NCI-H526 (cell line): ENCODE data around the gene RNASE7.

ENCODE experiments used
- DNase-seq, 2 experiments: peaks; one replicate each; lab custom pipeline; 2025; lab: John Stamatoyannopoulos, UW

RNASE7 gene

DNA sequence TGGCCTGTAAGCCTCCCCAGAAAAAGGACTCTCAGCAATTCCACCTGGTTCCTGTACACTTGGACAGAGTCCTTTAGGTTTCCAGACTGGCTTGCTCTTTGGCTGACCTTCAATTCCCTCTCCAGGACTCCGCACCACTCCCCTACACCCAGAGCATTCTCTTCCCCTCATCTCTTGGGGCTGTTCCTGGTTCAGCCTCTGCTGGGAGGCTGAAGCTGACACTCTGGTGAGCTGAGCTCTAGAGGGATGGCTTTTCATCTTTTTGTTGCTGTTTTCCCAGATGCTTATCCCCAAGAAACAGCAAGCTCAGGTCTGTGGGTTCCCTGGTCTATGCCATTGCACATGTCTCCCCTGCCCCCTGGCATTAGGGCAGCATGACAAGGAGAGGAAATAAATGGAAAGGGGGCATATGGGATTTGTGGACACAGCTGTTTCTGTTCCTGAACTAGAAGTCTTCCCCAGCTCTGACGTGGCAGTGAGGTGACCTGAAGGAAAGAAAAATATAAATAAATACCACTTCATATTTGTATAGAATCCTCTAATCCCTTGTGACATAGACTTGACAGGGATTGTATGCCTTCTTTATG is 1.3 kb downstream of the RNASE7 start:
- no peak for DNase-seq

DNA sequence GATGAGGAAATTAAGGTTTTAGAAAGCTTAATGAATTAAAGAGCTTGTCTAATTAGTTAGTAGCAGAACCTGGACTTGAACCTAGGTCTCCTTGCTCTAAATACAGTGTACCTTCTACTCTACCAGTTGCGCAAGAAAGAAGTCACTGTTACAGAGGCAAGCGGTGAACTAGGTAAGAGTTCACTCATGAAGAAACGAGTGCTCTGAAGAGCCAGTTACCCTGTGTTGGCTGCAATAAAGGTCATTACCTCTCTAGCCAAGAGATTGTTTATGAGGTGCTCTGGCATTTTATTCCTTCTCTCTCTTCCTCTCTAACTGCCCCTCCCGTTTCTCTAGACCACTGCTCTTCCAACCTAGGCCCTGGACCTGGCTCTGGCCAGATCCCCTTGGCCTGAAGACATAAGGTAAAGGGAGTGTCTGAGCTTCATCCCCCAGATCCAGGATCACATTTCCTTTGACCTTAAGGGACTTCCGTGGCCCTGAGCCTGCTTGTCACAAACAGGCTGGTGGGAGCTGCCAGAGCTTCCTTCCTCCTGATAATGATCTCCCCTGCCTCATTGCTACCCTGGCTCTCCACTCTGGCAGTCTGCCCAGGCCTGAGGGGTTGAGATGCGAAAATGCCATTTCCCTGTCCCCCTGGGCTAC is 1.9 kb downstream of the RNASE7 start:
- DNase-seq, result no peak

DNA sequence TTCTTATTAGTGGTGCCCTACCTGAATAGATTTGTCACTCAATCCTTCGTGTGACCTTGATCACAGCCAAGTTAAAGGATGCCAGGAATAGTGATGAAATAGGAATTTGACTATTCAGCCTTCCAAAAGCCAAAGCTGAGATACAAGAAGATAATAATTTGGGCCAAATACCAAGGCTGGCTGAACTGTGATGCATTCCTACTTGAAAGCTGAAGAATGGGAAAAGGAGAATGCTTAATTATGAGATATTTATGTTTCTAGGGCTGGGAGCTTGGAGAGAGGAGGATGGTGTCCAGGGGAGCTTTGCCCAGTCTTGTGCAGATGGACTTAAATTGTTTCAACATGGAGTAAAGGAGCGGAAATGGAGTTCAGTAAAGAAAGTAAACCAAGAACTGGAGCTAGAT is 5.2 kb downstream of the RNASE7 start:
- no peak for DNase-seq

DNA sequence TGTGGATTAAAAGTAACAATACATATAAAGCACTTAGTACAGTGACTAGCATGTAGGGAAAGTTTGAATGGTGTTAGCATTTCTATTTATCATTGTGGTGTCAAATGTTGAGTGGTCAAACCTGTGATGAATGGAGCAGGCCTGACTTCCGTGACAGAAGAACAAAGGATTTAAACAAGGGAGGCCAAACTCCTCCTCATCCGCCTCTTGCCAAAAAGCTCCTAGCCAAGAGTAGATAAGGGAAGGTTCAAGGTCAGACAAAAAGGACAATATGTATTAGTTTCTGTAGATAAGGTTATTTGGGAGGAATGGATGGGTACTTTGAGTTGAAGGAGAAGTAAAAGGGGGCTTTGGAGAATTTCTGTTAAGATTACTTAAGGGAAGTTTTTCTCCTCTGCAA is 6.5 kb downstream of the RNASE7 start:
- no peak for DNase-seq

DNA sequence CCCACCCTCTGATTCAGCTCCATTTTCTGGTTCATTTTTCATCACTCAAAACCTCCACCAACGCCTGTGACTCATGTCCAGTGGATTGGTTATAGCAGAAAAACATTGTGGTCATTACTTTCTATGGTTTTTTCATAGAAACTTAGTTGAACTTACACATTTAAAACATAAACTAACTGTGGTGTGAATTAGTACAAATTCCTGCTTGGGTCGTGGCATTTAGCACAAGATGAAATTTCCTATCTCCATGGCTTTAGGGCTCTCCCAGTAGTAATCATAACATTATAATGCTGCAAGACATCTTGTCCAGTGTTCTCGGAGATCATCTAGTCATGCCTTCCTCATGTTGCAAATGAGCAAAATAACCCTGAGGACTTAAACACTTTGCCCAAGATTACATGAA is 7.1 kb downstream of the RNASE7 start:
- DNase-seq, result no peak

DNA sequence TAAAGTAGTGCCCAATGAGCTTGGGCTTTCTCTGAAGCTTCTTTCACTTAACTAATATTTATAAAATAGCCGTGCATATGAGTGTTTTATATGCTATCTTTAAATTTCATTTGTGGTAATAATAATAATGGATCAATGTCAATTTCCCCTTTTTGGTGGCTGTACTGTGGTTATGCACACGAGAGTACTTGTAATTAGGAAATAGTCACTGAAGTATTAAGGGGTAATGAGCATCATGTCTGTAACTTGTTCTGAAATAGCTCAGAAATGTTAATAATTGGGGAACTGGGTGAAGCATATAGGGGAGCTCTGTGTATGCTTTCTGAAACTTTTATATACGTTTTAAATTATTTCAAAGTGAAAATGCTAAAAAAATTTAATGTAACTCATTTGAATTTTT is 8.4 kb downstream of the RNASE7 start:
- DNase-seq, result no peak

DNA sequence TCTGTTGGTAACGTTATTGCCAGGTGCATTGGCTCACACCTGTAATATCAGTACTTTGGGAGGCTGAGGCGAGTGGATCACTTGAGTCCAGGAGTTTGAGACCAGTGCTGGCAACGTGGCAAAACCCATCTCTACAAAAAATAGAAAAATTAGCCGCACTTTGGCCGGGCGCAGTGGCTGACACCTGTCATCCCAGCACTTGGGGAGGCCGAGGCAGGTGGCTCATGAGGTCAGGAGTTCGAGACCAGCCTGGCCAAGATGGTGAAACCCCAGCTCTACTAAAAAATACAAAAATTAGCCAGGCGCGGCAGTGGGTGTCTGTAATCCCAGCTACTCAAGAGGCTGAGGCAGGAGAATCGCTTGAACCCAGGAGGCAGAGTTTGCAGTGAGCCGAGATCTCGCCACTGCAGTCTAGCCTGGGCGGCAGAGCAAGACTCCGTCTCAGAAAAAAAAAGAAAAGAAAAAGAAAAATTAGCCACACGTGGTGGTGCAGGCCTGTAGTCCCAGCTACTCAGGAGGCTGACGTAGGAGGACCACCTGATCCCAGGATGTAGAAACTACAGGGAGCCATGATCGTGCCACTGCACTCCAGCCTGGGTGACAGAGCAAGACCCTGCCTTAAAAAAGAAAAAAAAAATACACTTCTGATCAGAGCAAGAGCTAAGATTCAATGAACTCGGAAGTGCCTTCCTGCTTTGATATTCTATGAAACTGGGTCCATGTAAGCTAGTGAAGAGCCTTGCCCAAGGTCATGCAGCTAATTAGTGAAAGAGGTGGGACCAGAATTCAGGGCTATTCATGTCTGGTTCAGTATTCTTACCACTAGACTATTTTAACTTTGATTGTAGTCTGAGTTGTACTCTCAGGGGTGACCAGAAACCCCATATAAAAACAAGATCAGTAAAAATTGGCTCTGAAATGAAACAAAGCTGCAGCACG is 11.3 kb downstream of the RNASE7 start:
- no peak for DNase-seq

DNA sequence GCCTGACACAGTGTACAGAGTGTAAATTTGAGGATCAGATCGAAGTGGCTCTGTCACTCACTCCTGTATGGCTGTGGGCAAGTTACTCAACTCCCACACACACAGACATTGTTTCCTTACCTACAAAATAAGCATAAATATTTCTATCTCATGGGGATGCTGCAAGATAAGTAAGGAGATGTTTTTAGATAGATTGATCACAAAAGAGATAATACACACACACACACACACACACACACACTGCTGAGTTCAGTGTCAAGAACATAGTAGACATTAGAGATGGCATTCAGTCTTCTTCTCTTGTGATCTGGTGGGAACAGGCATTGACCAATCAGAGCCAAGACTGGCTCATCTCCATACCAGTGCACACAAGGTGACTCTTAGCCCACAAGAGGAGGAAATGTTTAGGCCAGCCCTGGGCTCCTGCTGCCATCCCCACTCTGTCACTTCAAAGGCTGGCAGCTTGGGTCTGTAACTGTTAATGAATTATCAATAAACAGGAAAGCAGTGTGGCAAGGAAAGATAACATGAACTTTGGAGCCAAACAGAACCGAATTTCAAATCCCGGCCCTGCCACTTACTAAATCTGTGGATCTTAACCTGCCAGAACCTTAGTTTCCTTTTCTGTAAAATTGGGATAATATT is 12.1 kb downstream of the RNASE7 start:
- no peak for DNase-seq

DNA sequence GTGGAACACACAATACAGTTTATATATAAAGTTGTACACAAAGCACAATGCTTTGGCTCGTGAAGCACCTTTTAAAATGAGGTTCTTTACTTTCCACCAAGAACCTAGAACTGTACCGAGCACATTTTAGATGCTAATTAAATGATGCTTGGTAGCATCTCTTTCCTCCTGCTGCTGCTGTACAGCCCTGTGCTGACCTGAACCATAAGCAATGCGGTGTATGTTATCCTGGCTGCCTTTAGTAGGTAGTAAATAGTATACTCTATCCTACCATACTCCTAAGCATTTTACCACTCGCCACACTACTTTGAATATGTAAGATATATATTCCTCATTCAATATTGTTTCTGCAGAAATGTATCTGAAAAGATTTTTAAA is 12.6 kb downstream of the RNASE7 start:
- no peak for DNase-seq

DNA sequence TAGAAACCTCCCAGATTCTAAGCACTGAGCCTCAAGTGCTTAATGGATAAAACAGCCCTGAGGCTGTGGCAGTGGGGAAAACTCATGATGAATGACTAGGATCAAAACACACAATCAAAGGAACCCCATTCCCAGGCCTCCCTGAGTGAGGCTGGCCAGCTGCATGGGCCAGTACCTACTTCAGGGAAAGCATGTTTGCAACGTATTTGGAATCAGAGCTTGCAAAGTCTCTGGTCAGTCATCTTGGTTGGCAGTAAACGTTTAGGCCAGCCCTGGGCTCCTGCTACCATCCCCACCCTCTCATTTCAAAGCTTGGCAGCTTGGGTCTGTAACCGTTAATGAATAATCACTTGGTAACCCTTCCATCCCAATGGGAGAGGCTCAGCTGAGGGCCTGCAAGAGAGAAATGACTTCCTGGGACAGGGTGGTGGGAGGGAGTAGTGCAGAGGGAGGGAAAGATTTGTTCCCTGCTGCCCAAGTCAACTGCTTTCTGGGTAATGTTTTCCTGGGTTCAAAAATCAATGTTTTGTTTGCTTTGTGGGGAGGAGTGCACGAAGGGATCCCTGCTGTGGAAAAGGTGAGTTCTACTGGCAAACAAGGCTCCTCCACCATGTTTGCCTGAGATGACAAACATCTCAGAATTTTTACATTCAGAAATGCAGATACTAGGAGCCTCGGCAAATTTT is 13.4 kb downstream of the RNASE7 start:
- no peak for DNase-seq

DNA sequence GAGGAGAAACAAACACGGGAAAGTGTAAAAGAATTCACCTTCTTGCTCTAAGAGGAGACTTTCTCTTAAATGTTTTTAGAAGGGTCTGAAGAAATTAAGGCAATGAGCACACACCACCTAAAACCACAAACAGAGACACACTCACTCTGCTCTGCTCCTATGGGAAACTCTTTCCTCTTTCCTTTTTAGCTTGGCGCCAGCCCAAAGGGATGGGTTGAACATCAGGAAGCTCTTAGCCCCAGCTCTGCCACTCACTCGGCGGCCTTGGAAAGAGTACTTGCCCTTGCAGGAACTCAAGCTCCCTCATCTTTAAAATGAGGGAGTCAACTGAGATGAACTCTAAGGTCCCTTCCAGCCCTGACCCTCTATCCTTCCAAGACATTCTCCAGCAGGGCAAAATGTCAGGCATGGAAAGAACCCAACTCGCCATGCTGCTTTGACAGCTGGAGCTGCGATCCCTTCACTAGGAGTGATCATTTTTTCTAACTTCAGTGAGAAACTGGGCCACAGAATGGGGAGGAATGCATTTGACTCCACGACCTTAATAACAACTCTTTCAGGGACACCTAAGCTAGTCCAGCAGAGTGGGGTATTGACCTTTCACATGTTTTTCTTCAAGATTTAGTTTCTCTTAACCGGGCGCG is 14.5 kb downstream of the RNASE7 start:
- no peak for DNase-seq

DNA sequence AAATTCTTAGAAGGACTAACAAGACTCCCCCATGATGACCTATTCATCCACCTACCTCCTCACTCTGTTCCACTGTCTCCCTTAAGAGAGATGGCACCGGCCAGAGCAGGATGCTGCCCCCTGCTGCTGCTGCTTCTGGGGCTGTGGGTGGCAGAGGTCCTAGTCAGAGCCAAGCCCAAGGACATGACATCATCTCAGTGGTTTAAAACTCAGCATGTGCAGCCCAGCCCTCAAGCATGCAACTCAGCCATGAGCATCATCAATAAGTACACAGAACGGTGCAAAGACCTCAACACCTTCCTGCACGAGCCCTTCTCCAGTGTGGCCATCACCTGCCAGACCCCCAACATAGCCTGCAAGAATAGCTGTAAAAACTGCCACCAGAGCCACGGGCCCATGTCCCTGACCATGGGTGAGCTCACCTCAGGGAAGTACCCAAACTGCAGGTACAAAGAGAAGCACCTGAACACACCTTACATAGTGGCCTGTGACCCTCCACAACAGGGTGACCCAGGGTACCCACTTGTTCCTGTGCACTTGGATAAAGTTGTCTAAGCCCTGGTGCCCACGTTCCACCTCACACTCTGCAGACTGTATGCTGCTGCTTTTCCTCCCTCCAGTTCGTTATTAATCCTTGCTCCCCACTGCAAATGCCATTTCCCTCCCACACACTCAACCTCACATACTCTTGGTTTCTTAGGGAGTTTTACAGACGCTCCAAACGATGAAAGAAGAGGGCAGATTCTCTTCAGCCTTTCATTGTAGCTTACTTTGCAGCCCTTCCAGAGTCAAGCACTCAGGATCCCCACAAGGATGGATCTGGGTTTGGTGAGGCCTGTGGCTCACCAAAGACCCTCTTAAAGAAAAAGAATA is 15.9 kb downstream of the RNASE7 start, which contains the start of gene RNASE8:
Gene RNASE8 (plus strand): TSS at position 20 of the 873 bp plus-strand sequence. CDS start 71 bp downstream, at position 91.
- no peak for DNase-seq

DNA sequence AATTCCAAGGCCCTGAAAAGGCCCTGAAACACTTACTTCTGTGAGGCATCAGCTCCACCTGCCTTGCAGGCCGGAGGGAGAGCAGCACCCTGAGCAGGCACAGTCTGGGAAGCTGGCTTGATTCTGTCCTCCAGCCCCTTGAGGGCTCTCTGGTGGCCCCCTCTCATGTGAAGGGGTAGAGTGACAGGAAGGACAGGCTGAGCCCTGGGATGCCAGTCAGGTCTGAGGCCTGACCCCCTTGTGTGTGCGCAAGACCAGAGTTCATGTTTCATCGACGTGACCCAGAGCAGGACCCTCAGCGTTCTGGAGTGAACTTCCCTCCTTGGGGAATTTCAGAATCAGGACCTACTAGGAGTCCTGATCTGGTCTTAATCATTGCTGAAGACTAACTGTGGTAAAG is 16.7 kb downstream of the RNASE7 start:
- DNase-seq, result no peak

DNA sequence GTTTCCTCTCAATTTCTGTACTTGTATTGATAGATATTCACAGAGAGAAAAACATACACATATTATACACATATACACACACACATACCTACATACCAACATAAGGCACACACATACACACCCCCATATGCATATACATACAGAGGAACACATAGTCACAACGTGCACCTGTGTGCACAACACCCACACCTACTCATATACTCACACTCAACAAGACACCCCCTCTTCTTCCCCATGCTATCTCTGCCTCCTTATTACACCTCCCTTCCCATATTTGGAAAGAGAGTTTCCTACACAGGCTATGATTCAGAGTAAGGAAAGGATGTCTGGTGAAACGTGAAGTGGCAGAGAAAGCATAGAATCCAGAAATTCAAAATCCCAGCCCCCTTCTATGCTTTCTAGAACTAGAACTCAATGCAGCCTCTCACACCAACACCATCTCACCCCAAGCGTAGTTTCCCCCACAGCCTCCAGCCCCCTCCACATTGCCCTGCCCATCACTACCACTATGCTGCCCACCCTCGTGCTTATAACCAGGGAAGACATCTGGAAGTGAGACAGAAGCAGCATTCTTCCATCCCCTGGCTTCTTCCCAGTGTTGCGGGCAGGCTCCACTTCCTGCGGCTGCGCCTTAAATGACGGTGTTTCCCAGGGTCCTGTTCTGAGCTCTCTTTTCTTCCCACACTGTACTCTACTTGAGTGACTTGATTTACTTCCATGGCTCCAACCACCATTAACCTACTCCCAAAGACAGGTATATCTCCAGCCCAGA is 17.9 kb downstream of the RNASE7 start:
- DNase-seq, result no peak

DNA sequence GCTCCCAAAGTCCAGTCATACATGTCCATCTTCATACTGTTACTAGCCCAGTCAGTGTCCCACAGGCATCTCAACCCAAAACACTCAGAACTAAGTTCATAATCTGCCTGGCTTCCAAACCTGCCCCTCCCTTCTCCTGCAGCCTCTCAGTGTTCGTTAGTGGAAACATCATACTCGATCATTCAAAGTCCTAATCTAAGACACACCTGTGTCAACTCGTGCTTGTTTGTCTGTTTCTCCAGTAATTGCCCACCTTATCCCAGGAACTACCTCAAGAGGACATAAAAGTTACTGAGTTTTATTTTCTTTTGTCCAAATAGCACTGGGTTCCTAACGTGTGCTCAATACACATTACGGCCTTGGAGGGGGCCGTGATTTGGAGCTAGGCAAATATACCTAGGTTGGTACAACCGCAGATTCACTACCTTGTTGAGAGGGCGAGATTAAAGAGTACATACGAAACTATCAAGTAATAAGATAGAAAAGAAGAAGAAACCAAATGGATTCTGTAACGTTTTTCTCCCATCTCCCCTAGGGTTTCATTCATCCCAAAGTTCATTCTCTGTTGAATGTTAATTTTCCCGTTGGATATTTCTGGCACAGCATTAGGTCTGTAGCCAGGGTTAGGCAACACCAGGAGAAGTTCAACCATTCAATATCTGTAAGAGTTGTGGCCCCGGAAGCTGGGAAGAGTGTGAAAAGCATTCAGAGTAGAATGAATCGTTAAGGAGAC is 18.6 kb downstream of the RNASE7 start:
- no peak for DNase-seq

DNA sequence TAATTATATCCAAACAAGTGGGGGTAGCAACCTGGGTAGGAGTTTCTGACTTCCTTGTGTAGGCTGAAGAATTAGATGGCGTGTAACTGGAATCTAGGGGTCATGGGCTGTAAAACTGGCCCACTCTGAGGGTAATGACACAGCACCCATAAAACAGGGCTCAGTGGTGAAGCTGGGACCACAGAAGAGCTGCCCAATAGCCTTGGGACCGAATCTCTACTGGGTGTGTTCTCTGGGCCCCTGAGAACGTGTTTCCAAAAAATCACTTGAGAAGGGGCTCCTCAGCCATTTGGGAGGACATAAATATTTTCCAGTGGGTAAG is 19.1 kb downstream of the RNASE7 start:
- no peak for DNase-seq

DNA sequence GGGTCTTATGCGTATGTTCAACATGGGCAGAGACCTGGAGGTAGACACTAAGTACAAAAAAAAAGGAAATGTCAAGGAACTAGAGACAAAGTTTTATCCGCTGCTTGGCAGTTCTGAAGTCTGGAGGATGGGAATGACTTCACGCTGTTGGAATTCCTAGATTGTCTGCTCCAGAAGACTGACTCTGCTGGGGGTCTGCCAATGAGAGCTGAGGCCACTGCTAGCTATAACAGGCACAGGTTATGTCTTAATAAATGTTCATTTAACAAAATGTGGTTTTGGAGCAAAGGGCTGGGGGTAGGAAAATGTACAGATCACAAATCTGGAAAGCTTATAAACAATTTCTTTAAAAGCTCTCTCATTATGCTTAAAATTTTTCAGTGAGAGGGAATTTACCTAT is 21.3 kb downstream of the RNASE7 start:
- no peak for DNase-seq

DNA sequence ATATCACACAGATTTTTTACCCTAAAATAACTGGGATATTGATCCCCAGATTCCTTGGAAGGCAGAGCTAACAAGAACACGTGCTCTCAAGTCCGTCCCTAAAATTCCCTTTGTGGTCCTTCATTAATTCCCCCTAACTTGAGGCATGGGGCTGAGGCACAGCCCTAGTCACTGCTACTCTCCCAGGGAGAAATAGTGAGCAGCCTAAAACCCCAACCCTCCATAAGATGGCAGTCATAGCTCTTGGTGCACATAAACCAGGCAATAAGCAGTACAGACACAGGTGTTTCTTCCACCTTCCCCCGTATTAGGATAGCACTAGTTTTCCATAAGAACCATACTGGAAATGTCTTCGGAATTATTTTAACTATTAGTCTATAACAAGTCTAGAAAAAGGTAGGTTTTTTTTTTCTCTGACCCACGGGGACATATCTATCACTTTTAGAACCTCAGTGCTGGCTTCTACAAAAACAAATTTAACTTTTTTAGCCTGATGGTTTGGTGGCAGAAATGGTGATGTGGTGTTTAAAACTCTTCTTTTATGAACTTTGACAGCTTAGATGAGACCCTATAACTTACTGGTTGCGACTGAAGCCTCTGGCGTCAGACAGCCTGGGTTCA is 24.8 kb downstream of the RNASE7 start:
- peak in 1 of 2 experiments; percentile 29 for DNase-seq
